H1 (cell line): ENCODE data around the gene TMEM131L. TPM values are rescaled to one million over a fixed set of nuclear protein-coding genes. Genes with fewer than 3 reads are reported as not detected.
A peak's percentile ranks its signal among the peaks of the same experiment; 100 is the strongest.

ENCODE experiments used
- CTCF ChIA-PET: fragments of 300-600 bp; sonication (Branson Sonifier 250); formaldehyde crosslinking; loops from one replicate; lab custom pipeline; 2021; ENCODE audit not compliant: partially characterized antibody; lab: Charles Lee
- POLR2A ChIA-PET: fragments of 300-600 bp; sonication (Branson Sonifier 250); formaldehyde crosslinking; loops from one replicate; lab custom pipeline; 2021; ENCODE audit warnings: inconsistent platforms; ENCODE audit not compliant: partially characterized antibody; lab: Charles Lee
- DNase-seq, 2 experiments: peaks; one replicate each; pipeline versions ENCODE4 v3.0.0 to v3.0.0-alpha.2; 2010 to 2022; ENCODE audit warnings: low spot score in 2 of 2, low read depth in 1 of 2, mixed read lengths in 1 of 2
- FAIRE-seq: peaks from 2 replicates; lab custom pipeline; 2011; peaks lifted over from hg19 to GRCh38; lab: Jason Lieb, UNC
- H2AFZ ChIP-seq: 2 replicates; pipeline ENCODE4 v1.8.1; 2012; ENCODE audit warnings: low read length, inconsistent platforms
- H2AK5ac ChIP-seq: 2 replicates; pipeline ENCODE4 v1.6.1; 2013; ENCODE audit warnings: low read depth, low read length
- H2BK120ac ChIP-seq: replicated peaks from 2 replicates; pipeline ENCODE3; 2013; ENCODE audit warnings: low read depth, low read length, inconsistent platforms
- H2BK12ac ChIP-seq: 2 replicates; pipeline ENCODE4 v1.6.1; 2013; ENCODE audit warnings: low read depth, low read length
- H2BK15ac ChIP-seq: 2 replicates; pipeline ENCODE4 v1.6.1; 2013; ENCODE audit warnings: low read length
- H2BK20ac ChIP-seq: 2 replicates; pipeline ENCODE4 v1.6.1; 2013; ENCODE audit warnings: low read length
- H2BK5ac ChIP-seq: 2 replicates; pipeline ENCODE4 v1.6.1; 2013; ENCODE audit warnings: low read depth, low read length
- H3K14ac ChIP-seq: 2 replicates; pipeline ENCODE4 v1.6.1; 2013; ENCODE audit warnings: inconsistent platforms; ENCODE audit not compliant: insufficient read length
- H3K18ac ChIP-seq: 2 replicates; pipeline ENCODE4 v1.6.1; 2013; ENCODE audit warnings: low read length; ENCODE audit errors: extremely low read depth
- H3K23ac ChIP-seq: 2 replicates; pipeline ENCODE4 v1.6.1; 2013; ENCODE audit warnings: inconsistent platforms; ENCODE audit not compliant: insufficient read length
- H3K23me2 ChIP-seq: 2 replicates; pipeline ENCODE4 v1.6.1; 2013; ENCODE audit warnings: low read depth, low read length
- H3K27ac ChIP-seq: 2 replicates; pipeline ENCODE4 v1.6.1; 2011; ENCODE audit warnings: low read depth, low read length, inconsistent platforms
- H3K27me3 ChIP-seq, 4 experiments: replicated peaks in 1 of 4; 1 replicate in 1 of 4; 2 replicates in 3 of 4; pipeline versions ENCODE4 v1.6.1 to v1.8.1; 2011 to 2013; ENCODE audit warnings: low read length in 3 of 4, mild to moderate bottlenecking in 3 of 4, inconsistent platforms in 2 of 4, mixed read lengths in 2 of 4, moderate library complexity in 1 of 4; ENCODE audit not compliant: control insufficient read depth in 3 of 4, insufficient read depth in 3 of 4; ENCODE audit errors: extremely low read depth in 1 of 4
- H3K36me3 ChIP-seq, 4 experiments: 2 replicates each; pipeline versions ENCODE4 v1.6.1 to v1.8.1; 2011 to 2013; ENCODE audit warnings: mild to moderate bottlenecking in 4 of 4, low read length in 3 of 4, moderate library complexity in 2 of 4, control low read depth in 1 of 4, inconsistent platforms in 1 of 4; ENCODE audit not compliant: insufficient read depth in 4 of 4, control insufficient read depth in 2 of 4
- H3K4ac ChIP-seq: replicated peaks from 2 replicates; pipeline ENCODE3; 2013; ENCODE audit warnings: low read length, low read depth, mixed read lengths, inconsistent platforms; ENCODE audit not compliant: insufficient read length
- H3K4me1 ChIP-seq, 4 experiments: replicated peaks in 1 of 4; 1 replicate in 1 of 4; 2 replicates in 3 of 4; pipeline versions ENCODE4 v1.6.1 to v1.8.1; 2011 to 2013; ENCODE audit warnings: low read length in 3 of 4, inconsistent platforms in 2 of 4, mixed read lengths in 1 of 4; ENCODE audit not compliant: insufficient read depth in 4 of 4, control insufficient read depth in 3 of 4
- H3K4me2 ChIP-seq, 2 experiments: 2 replicates each; pipeline versions ENCODE4 v1.6.1 to v1.8.1; 2011 to 2013; ENCODE audit warnings: low read depth in 2 of 2, low read length in 2 of 2, control low read depth in 1 of 2, inconsistent platforms in 1 of 2, mild to moderate bottlenecking in 1 of 2; ENCODE audit not compliant: insufficient read depth in 1 of 2
- H3K4me3 ChIP-seq, 4 experiments: fragments of 200-600, 300-600 bp in 1 of 4; sonication (generic), shearing (Covaris generic), sonication (Bioruptor Twin) in 1 of 4; 2 replicates each; pipeline versions ENCODE4 v1.5.1 to v1.8.1; 2011 to 2016; ENCODE audit warnings: low read length in 4 of 4, low read depth in 3 of 4, control low read depth in 2 of 4, inconsistent platforms in 2 of 4, mild to moderate bottlenecking in 2 of 4, mixed read lengths in 1 of 4, moderate library complexity in 1 of 4; ENCODE audit not compliant: insufficient read depth in 2 of 4; ENCODE audit errors: extremely low read depth in 1 of 4
- H3K56ac ChIP-seq: replicated peaks from 2 replicates; pipeline ENCODE3; 2013; ENCODE audit warnings: low read depth, mild to moderate bottlenecking, mixed read lengths, low read length, inconsistent platforms; ENCODE audit not compliant: insufficient read length
- H3K79me1 ChIP-seq: 2 replicates; pipeline ENCODE4 v1.6.1; 2013; ENCODE audit warnings: low read depth, low read length, control low read depth
- H3K79me2 ChIP-seq, 2 experiments: 2 replicates each; pipeline versions ENCODE4 v1.6.1 to v1.8.1; 2012 to 2013; ENCODE audit warnings: low read length in 2 of 2, mild to moderate bottlenecking in 2 of 2, inconsistent platforms in 1 of 2; ENCODE audit not compliant: insufficient read depth in 2 of 2, control insufficient read depth in 1 of 2
- H3K9ac ChIP-seq, 4 experiments: replicated peaks in 1 of 4; 1 replicate in 1 of 4; 2 replicates in 3 of 4; pipeline versions ENCODE4 v1.6.1 to v1.8.1; 2011 to 2013; ENCODE audit warnings: low read depth in 3 of 4, low read length in 3 of 4, control low read depth in 2 of 4, mild to moderate bottlenecking in 2 of 4, moderate library complexity in 2 of 4, inconsistent platforms in 1 of 4; ENCODE audit errors: extremely low read depth in 1 of 4
- H3K9me3 ChIP-seq, 2 experiments: 2 replicates each; pipeline versions ENCODE4 v1.6.1 to v1.8.1; 2012 to 2013; ENCODE audit warnings: mild to moderate bottlenecking in 2 of 2, moderate library complexity in 2 of 2, control low read depth in 1 of 2, inconsistent platforms in 1 of 2, low read depth in 1 of 2, low read length in 1 of 2, mixed read lengths in 1 of 2; ENCODE audit not compliant: insufficient read depth in 2 of 2
- H4K20me1 ChIP-seq, 2 experiments: replicated peaks in 1 of 2; 2 replicates each; pipeline versions ENCODE3 to v1.8.1; 2011 to 2013; ENCODE audit warnings: inconsistent platforms in 2 of 2, low read length in 2 of 2, mild to moderate bottlenecking in 1 of 2; ENCODE audit not compliant: insufficient read depth in 2 of 2, control insufficient read depth in 1 of 2
- H4K5ac ChIP-seq: 2 replicates; pipeline ENCODE4 v1.6.1; 2013; ENCODE audit warnings: low read length, low read depth, mixed read lengths, inconsistent platforms; ENCODE audit not compliant: insufficient read length
- H4K8ac ChIP-seq: 2 replicates; pipeline ENCODE4 v1.8.0; 2013; ENCODE audit warnings: mild to moderate bottlenecking, moderate library complexity, low read length, inconsistent platforms; ENCODE audit not compliant: insufficient read depth; ENCODE audit errors: extremely low read depth
- H4K91ac ChIP-seq: replicated peaks from 2 replicates; pipeline ENCODE3; 2013; ENCODE audit warnings: low read length, mixed read lengths, inconsistent platforms; ENCODE audit not compliant: insufficient read length
- BACH1 ChIP-seq: IDR thresholded peaks from 2 replicates; pipeline ENCODE4 v1.6.1; 2012; ENCODE audit warnings: low read length, improper control_type of control experiment
- BCL11A ChIP-seq, 2 experiments: IDR thresholded peaks; one replicate each; pipeline ENCODE4 v1.6.1; 2011; ENCODE audit warnings: low read depth in 2 of 2, low read length in 2 of 2, mild to moderate bottlenecking in 2 of 2
- CREB1 ChIP-seq: IDR thresholded peaks from 2 replicates; pipeline ENCODE4 v1.6.1; 2012; ENCODE audit warnings: inconsistent platforms
- HDAC6 ChIP-seq: IDR thresholded peaks from one replicate; pipeline ENCODE4 v1.7.1; 2012; ENCODE audit warnings: low read depth, mild to moderate bottlenecking, inconsistent platforms, low read length, moderate library complexity
- KDM1A ChIP-seq: fragments of 200-600, 300-600 bp; sonication (generic); IDR thresholded peaks from 2 replicates; pipeline ENCODE4 v1.7.1; 2016; ENCODE audit warnings: mild to moderate bottlenecking, low read length, borderline replicate concordance
- KDM5A ChIP-seq: fragments of 200-600 bp; IDR thresholded peaks from 2 replicates; pipeline ENCODE4 v1.7.1; 2012; ENCODE audit warnings: mild to moderate bottlenecking, low read length, inconsistent platforms, mixed read lengths
- SIX5 ChIP-seq: IDR thresholded peaks from 2 replicates; pipeline ENCODE4 v1.6.1; 2011; ENCODE audit warnings: mild to moderate bottlenecking, low read depth, low read length
- WGBS, 2 experiments: shearing (Covaris generic) in 1 of 2; methylation state at CpG; one replicate each; pipeline versions ENCODE4 v1.1.6 to v1.1.7; 2013 to 2015; ENCODE audit warnings: low lambda C conversion rate in 2 of 2, mixed read lengths in 2 of 2, inconsistent platforms in 1 of 2, low coverage in 1 of 2, missing lambda C conversion rate in 1 of 2; ENCODE audit not compliant: insufficient replicate concordance in 2 of 2, insufficient coverage in 1 of 2, insufficient read length in 1 of 2; ENCODE audit errors: extremely low coverage in 1 of 2, missing lambda C conversion rate in 1 of 2; 5-methylcytosine and 5-hydroxymethylcytosine counted together
- polyA plus RNA-seq, 7 experiments: library from polyadenylated mRNA; depleted of rRNA in 3 of 7; stranded (reverse) in 5 of 7; unstranded in 2 of 7; fragments of >200 nt in 5 of 7; fragments of 200-250 nt in 2 of 7; gene quantifications; 1 replicate in 5 of 7; 2 replicates in 1 of 7; 4 replicates in 1 of 7; pipeline versions ENCODE4 v1.2.1 to v1.2.3, GENCODE V29; 2011 to 2013; ENCODE audit warnings: missing spikeins in 2 of 7, mixed read lengths in 2 of 7
- total RNA-seq: library from RNA; stranded (reverse); fragmentation: NEBNext Ultra II Directional; extraction: Animal tissue kit (Norgen Biotek cat#: 25700); gene quantifications from 2 replicates; pipeline ENCODE4 v1.2.1, GENCODE V29; 2021
- TF ChIP-seq, protein P1 (sequence below), 3 experiments: IDR thresholded peaks; 1 replicate in 2 of 3; 2 replicates in 1 of 3; pipeline versions ENCODE4 v1.5.1 to v1.6.1; 2011; ENCODE audit warnings: low read length in 3 of 3, mild to moderate bottlenecking in 3 of 3, inconsistent platforms in 2 of 3, low read depth in 1 of 3, moderate library complexity in 1 of 3; ENCODE audit not compliant: insufficient read depth in 1 of 3; ENCODE audit errors: control extremely low read depth in 1 of 3

Gene TMEM131L
- total and polyA plus RNA-seq, 2 of the 8 experiments (the other 6 are each of a cell fraction or from before 2014, with no cell fraction given), result 14.3 to 26.1 TPM

DNA sequence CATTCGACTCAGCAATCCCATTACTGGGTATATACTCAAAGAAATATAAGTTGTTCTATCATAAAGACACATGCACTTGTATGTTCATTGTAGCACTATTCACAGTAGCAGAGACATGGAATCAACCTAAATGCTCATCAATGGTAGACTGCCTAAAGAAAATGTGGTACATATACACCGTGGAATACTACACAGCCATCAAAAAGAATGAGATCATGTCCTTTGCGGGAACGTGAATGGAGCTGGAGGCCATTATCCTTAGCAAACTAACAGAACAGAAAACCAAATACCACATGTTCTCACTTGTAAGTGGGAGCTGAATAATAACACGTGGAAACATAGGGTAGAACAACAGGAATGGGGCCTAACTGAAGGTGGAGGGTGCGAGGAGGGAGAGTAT, 44.9 kb downstream of the TMEM131L start:
- Histone ChIP-seq H3K36me3 (peaks cover 0 to 3% (median 0%) of the 10 kb centered on the region in 4 experiments; a peak in 1 of 8 replicates), H4K20me1 (no peaks in the 10 kb centered on the region), H3K23me2 (no peaks in the 10 kb centered on the region; the same call in 1 of the 2 replicates), H3K27ac (no peak overlapping the region), H3K9me3 (no peaks in the 10 kb centered on the region), H3K23ac (no peak overlapping the region), H3K4ac (no peak overlapping the region), H3K4me3 (no peak overlapping the region), H3K56ac (no peak overlapping the region), H3K4me2 (no peak overlapping the region), H3K4me1 (peaks cover 0 to 5% (median 4%) of the 10 kb centered on the region in 4 experiments; a peak in 3 of 7 replicates), H4K5ac (no peak overlapping the region), H2AFZ (no peak overlapping the region), H3K27me3 (no peaks in the 10 kb centered on the region), H3K79me1 (peaks cover 2% of the 10 kb centered on the region; the same call in 1 of the 2 replicates), H3K9ac (no peak overlapping the region), H2AK5ac (no peak overlapping the region), H2BK15ac (no peak overlapping the region), H4K91ac (no peak overlapping the region), H3K79me2 (peaks cover 0 to 21% of the 10 kb centered on the region in 2 experiments; a peak in 1 of 4 replicates), H3K18ac (no peak overlapping the region), H2BK120ac (no peak overlapping the region), H3K14ac (no peak overlapping the region), H4K8ac (no peak overlapping the region), H2BK5ac (no peak overlapping the region), H2BK20ac (no peak overlapping the region), H2BK12ac (no peak overlapping the region)
- no peak for DNase-seq
- POLR2A ChIA-PET, result no interaction called here
- no peak for FAIRE-seq
- TF ChIP-seq SIX5 (no peak), BCL11A (IDR thresholded peaks at IDR 0.05; ENCODE audit: low read depth in 2 of 2, low read length in 2 of 2) (no peak), KDM1A (0 out of 2 replicates have a peak, but pooled peaks have one; percentile 3), CREB1 (no peak), BACH1 (no peak), HDAC6 (no peak), KDM5A (no peak)
- TF ChIP-seq, protein P1, sequence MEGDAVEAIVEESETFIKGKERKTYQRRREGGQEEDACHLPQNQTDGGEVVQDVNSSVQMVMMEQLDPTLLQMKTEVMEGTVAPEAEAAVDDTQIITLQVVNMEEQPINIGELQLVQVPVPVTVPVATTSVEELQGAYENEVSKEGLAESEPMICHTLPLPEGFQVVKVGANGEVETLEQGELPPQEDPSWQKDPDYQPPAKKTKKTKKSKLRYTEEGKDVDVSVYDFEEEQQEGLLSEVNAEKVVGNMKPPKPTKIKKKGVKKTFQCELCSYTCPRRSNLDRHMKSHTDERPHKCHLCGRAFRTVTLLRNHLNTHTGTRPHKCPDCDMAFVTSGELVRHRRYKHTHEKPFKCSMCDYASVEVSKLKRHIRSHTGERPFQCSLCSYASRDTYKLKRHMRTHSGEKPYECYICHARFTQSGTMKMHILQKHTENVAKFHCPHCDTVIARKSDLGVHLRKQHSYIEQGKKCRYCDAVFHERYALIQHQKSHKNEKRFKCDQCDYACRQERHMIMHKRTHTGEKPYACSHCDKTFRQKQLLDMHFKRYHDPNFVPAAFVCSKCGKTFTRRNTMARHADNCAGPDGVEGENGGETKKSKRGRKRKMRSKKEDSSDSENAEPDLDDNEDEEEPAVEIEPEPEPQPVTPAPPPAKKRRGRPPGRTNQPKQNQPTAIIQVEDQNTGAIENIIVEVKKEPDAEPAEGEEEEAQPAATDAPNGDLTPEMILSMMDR (IDR thresholded peaks at IDR 0.05; ENCODE audit: control extremely low read depth in 1 of 3, insufficient read depth in 1 of 3, low read depth in 1 of 3, low read length in 3 of 3), result no peak
- 94% methylated on average over 6 of the region's 6 CpGs; no CpG with 5 or more reads in 1 of the 2 experiments for WGBS, 2 experiments
- CTCF ChIA-PET, result no interaction called here
